ENCODE results near the gene PLCB3. TPM values are rescaled to one million over a fixed set of nuclear protein-coding genes. Genes with fewer than 3 reads are reported as not detected.

The PLCB3 gene
- total and polyA plus RNA-seq, 3 experiments from 2014 or later: 0.47 to 13.6 (median 12.5) TPM

DNA sequence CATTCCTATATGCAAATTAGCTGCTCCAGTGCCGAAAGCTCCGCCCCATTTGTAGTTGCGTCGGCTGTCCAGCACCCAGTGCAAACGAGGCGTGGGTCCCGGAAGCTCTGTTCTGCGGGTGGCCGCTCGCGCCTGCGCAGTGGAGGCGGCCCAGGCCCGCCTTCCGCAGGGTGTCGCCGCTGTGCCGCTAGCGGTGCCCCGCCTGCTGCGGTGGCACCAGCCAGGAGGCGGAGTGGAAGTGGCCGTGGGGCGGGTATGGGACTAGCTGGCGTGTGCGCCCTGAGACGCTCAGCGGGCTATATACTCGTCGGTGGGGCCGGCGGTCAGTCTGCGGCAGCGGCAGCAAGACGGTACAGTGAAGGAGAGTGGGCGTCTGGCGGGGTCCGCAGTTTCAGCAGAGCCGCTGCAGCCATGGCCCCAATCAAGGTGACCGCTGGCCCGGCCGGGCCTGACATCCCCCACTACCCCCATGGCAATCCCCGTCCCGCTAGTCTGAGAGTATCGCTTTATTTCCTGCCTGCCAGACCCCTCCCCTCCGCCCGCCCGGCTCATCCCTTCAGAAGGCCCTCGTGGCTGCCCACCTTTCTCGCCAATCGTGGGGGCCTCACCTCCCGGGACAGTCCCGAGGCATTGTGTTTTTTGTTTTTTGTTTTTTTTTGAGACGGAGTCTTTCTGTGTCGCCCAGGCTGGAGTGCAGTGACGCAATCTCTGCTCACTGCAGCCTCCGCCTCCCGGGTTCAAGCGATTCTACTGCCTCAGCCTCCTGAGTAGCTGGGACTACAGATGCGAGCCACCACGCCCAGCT, 66.8 kb downstream of the PLCB3 start, which contains the start of gene PRDX5:
PRDX5 (plus strand) TSS at position 161 of the 805 bp plus-strand sequence; CDS start at position 256, 95 bp downstream.
- H3K36me3 ChIP-seq (ENCODE audit: insufficient read depth, low read length): no peaks in the 10 kb centered on the region
- peak within 1 kb of the TSS; percentile 97 for H3K27ac ChIP-seq (ENCODE audit: low read depth, low read length)
- peak; percentile 92 to 98 (median 97) for DNase-seq
- H3K27me3 ChIP-seq (ENCODE audit: insufficient read depth, low read length, poor library complexity, severe bottlenecking): no peaks in the 10 kb centered on the region
- Mint-ChIP-seq H3K4me1 (peaks cover 28 to 43% (median 30%) of the 10 kb centered on the region in 3 donors), H3K9me3 (no peaks in the 10 kb centered on the region), H3K27ac (peak within 1 kb of the TSS; percentile 98 to 100 (median 99)), H3K27me3 (peaks cover 0 to 7% of the 10 kb centered on the region in 2 donors), H3K36me3 (peaks cover 4 to 62% (median 5%) of the 10 kb centered on the region in 3 donors), H3K4me3 (peak within 1 kb of the TSS; percentile 89 to 97 (median 94))
- peaks cover 14% of the 10 kb centered on the region for H3K4me1 ChIP-seq (ENCODE audit: insufficient read depth, low read length)
- ChIA-PET CTCF (interaction anchor here (0.7 to 3.6 kb wide), 27 partner anchors 9 to 370 kb away, joined by 3 to 61 read pairs (median 5); partner anchors contain the start of genes BAD, CCDC88B, ESRRA and FERMT3), POLR2A (interaction anchor here (0.5 to 3.4 kb wide), 29 partner anchors 9 to 1591 kb away, joined by 3 to 42 read pairs (median 4); partner anchors contain the start of genes BAD, CCDC88B, ESRRA and FERMT3)
- no peaks in the 10 kb centered on the region for H3K9me3 ChIP-seq (ENCODE audit: low read length)
- H3K4me3 ChIP-seq (ENCODE audit: low read length): peak within 1 kb of the TSS; percentile 93

Other genes starting within 250 kb of the PLCB3 start
- not detected for gene FLRT1, start 215.6 kb upstream of the PLCB3 start, total RNA-seq
- not detected for gene FLRT1, start 215.6 kb upstream of the PLCB3 start, polyA plus RNA-seq
- 10 to 100 TPM; 19.6 to 25.5 TPM for gene MACROD1, start 85.4 kb upstream of the PLCB3 start, total RNA-seq
- gene MACROD1, start 85.4 kb upstream of the PLCB3 start, polyA plus RNA-seq: 9.2 TPM
- gene STIP1, start 65.4 kb upstream of the PLCB3 start, total RNA-seq: 100 to 1,000 TPM; 457 to 461 TPM
- 108 TPM for gene STIP1, start 65.4 kb upstream of the PLCB3 start, polyA plus RNA-seq
- gene FERMT3, start 44.8 kb upstream of the PLCB3 start, total RNA-seq: 100 to 1,000 TPM; 205 to 213 TPM
- 206 TPM for gene FERMT3, start 44.8 kb upstream of the PLCB3 start, polyA plus RNA-seq
- 10 to 100 TPM; 28.3 to 31.5 TPM for gene TRPT1, start 25.3 kb upstream of the PLCB3 start, total RNA-seq
- gene TRPT1, start 25.3 kb upstream of the PLCB3 start, polyA plus RNA-seq: 47.6 TPM
- gene NUDT22, start 25.3 kb upstream of the PLCB3 start, total RNA-seq: 10 to 100 TPM; 75.3 to 78.6 TPM
- gene NUDT22, start 25.3 kb upstream of the PLCB3 start, polyA plus RNA-seq: 51.6 TPM
- 10 to 100 TPM; 25.5 to 26.4 TPM for gene DNAJC4, start 21.0 kb upstream of the PLCB3 start, total RNA-seq
- gene DNAJC4, start 21.0 kb upstream of the PLCB3 start, polyA plus RNA-seq: 28.7 TPM
- gene VEGFB, start 16.9 kb upstream of the PLCB3 start, total RNA-seq: 10 to 100 TPM; 71.9 to 77.0 TPM
- gene VEGFB, start 16.9 kb upstream of the PLCB3 start, polyA plus RNA-seq: 19.0 TPM
- 10 to 100 TPM; 27.9 to 28.4 TPM for gene FKBP2, start 10.4 kb upstream of the PLCB3 start, total RNA-seq
- 124 TPM for gene FKBP2, start 10.4 kb upstream of the PLCB3 start, polyA plus RNA-seq
- gene PPP1R14B, start 4.6 kb upstream of the PLCB3 start, total RNA-seq: 100 to 1,000 TPM; 365 to 381 TPM
- gene PPP1R14B, start 4.6 kb upstream of the PLCB3 start, polyA plus RNA-seq: 57.3 TPM
- gene BAD, start 33.1 kb downstream of the PLCB3 start, total RNA-seq: 10 to 100 TPM; 40.4 to 40.9 TPM
- gene BAD, start 33.1 kb downstream of the PLCB3 start, polyA plus RNA-seq: 56.5 TPM
- 10 to 100 TPM; 64.2 to 65.0 TPM for gene GPR137, start 34.3 kb downstream of the PLCB3 start, total RNA-seq
- gene GPR137, start 34.3 kb downstream of the PLCB3 start, polyA plus RNA-seq: 9.1 TPM
- not detected for gene KCNK4, start 39.8 kb downstream of the PLCB3 start, total RNA-seq
- gene KCNK4, start 39.8 kb downstream of the PLCB3 start, polyA plus RNA-seq: not detected
- gene CATSPERZ, start 48.8 kb downstream of the PLCB3 start, total RNA-seq: not detected
- not detected for gene CATSPERZ, start 48.8 kb downstream of the PLCB3 start, polyA plus RNA-seq
- gene ESRRA, start 54.0 kb downstream of the PLCB3 start, total RNA-seq: 10 to 100 TPM; 52.2 to 54.3 TPM
- 11.9 TPM for gene ESRRA, start 54.0 kb downstream of the PLCB3 start, polyA plus RNA-seq
- gene TRMT112, start 66.0 kb downstream of the PLCB3 start, total RNA-seq: 100 to 1,000 TPM; 327 to 332 TPM
- gene TRMT112, start 66.0 kb downstream of the PLCB3 start, polyA plus RNA-seq: 467 TPM
- gene PRDX5, start 66.6 kb downstream of the PLCB3 start, total RNA-seq: 100 to 1,000 TPM; 114 to 126 TPM
- gene PRDX5, start 66.6 kb downstream of the PLCB3 start, polyA plus RNA-seq: 170 TPM
- 100 to 1,000 TPM; 101 to 105 TPM for gene CCDC88B, start 88.7 kb downstream of the PLCB3 start, total RNA-seq
- 45.6 TPM for gene CCDC88B, start 88.7 kb downstream of the PLCB3 start, polyA plus RNA-seq
- gene RPS6KA4, start 107.6 kb downstream of the PLCB3 start, total RNA-seq: 10 to 100 TPM; 38.0 to 39.0 TPM
- gene RPS6KA4, start 107.6 kb downstream of the PLCB3 start, polyA plus RNA-seq: 15.9 TPM